ENCODE measurements around the gene ZNF385C.

The ZNF385C gene

GRCh38 chr17:42117397-42118125, 19.3 kb upstream of the ZNF385C start:
- no peak for DNase-seq (ENCODE audit: low read depth)
- no peak for TF ChIP-seq CTCF (conservative IDR thresholded peaks at IDR 0.05; ENCODE audit: low read depth, low read length)
- H3K4me3 ChIP-seq (ENCODE audit: low read depth, low read length) = no peak overlapping the region

GRCh38 chr17:42116705-42117396, 18.6 kb upstream of the ZNF385C start:
- H3K4me3 ChIP-seq (ENCODE audit: low read depth, low read length) = no peak overlapping the region
- peak; percentile 91 for DNase-seq (ENCODE audit: low read depth)
- peak; percentile 87 for TF ChIP-seq CTCF (conservative IDR thresholded peaks at IDR 0.05; ENCODE audit: low read depth, low read length)

GRCh38 chr17:42114118-42114517, 15.8 kb upstream of the ZNF385C start:
- no peak for DNase-seq (ENCODE audit: low read depth)
- no peak for TF ChIP-seq CTCF (conservative IDR thresholded peaks at IDR 0.05; ENCODE audit: low read depth, low read length)
- no peak overlapping the region for H3K4me3 ChIP-seq (ENCODE audit: low read depth, low read length)

GRCh38 chr17:42113293-42114069, 15.2 kb upstream of the ZNF385C start:
- H3K4me3 ChIP-seq (ENCODE audit: low read depth, low read length) = no peak overlapping the region
- DNase-seq (ENCODE audit: low read depth) = no peak

GRCh38 chr17:42112552-42113176, 14.4 kb upstream of the ZNF385C start, which contains the start of gene DHX58:
Gene DHX58, minus strand, starts transcription at chr17:42112714. Its CDS starts 822 bp downstream, at chr17:42111892.
- peak; percentile 95 for DNase-seq (ENCODE audit: low read depth)
- peak within 1 kb of the TSS; percentile 55 for H3K4me3 ChIP-seq (ENCODE audit: low read depth, low read length)
- TF ChIP-seq CTCF (conservative IDR thresholded peaks at IDR 0.05; ENCODE audit: low read depth, low read length) = no peak

More at GRCh38 chr17:42113293-42114069, 15.2 kb upstream of the ZNF385C start:
- TF ChIP-seq CTCF (conservative IDR thresholded peaks at IDR 0.05; ENCODE audit: low read depth, low read length) = no peak

GRCh38 chr17:42111871-42112551, 13.7 kb upstream of the ZNF385C start:
- no peak for TF ChIP-seq CTCF (conservative IDR thresholded peaks at IDR 0.05; ENCODE audit: low read depth, low read length)
- peak; percentile 56 for DNase-seq (ENCODE audit: low read depth)
- peak overlapping the region; percentile 55 for H3K4me3 ChIP-seq (ENCODE audit: low read depth, low read length)

All from choroid plexus epithelial cell (primary cell).